ENCODE measurements around the gene TUSC2.
A peak's percentile ranks its signal among the peaks of the same experiment; 100 is the strongest.

Gene TUSC2

DNA sequence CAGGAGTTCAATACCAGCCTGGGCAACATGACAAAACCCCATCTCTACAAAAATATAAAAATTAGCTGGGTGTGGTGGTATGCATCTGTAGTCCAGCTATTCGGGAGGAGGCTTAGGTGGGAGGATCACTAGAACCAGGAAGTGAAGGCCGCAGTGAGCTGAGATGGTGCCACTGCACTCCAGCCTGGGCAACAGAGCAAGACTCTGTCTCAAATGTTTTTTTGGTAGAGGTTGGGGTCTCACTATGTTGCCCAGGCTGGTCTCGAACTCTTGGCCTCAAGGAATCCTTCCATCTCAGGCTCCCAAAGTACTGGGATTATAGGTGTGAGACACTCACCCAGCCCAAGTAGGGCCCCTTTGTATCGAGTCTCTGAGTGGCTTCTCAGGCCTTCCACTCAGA is 33.9 kb downstream of the TUSC2 start:
- Histone ChIP-seq H4K20me1 (ENCODE audit: insufficient read depth) (no peaks in the 10 kb centered on the region), H3K4me1 (ENCODE audit: low read depth, poor library complexity, severe bottlenecking) (peaks cover 14% of the 10 kb centered on the region), H3K4me2 (no peak overlapping the region)

GRCh38 chr3:50293079-50293801 is 34.8 kb downstream of the TUSC2 start:
- peak overlapping the region; percentile 96 for H3K9ac ChIP-seq
- H3K4me1 ChIP-seq (ENCODE audit: low read depth, poor library complexity, severe bottlenecking): peaks cover 10% of the 10 kb centered on the region
- H2AFZ ChIP-seq (ENCODE audit: low read depth): peak overlapping the region; percentile 61; the same call in 1 of the 2 replicates
- H3K27me3 ChIP-seq (ENCODE audit: insufficient read depth, low read depth): no peaks in the 10 kb centered on the region
- peak overlapping the region; percentile 39 for H3K27ac ChIP-seq
- H4K20me1 ChIP-seq (ENCODE audit: insufficient read depth): no peaks in the 10 kb centered on the region
- no peaks in the 10 kb centered on the region for H3K36me3 ChIP-seq (ENCODE audit: insufficient read depth)
- H3K79me2 ChIP-seq (ENCODE audit: insufficient read depth, low read depth): peaks cover 17% of the 10 kb centered on the region
- no peak for TF ChIP-seq CTCF (conservative IDR thresholded peaks at IDR 0.05; ENCODE audit: low read depth, low read length)
- peak overlapping the region; percentile 26 for H3K4me3 ChIP-seq (IDR thresholded peaks at IDR 0.05; ENCODE audit: insufficient read depth, low read depth, low read length)
- H3K4me2 ChIP-seq: peak overlapping the region; percentile 79

More for the DNA sequence above, 33.9 kb downstream of the TUSC2 start:
- no peaks in the 10 kb centered on the region for H3K27me3 ChIP-seq (ENCODE audit: insufficient read depth, low read depth)
- H3K9ac ChIP-seq: no peak overlapping the region
- H2AFZ ChIP-seq (ENCODE audit: low read depth): no peak overlapping the region
- H3K36me3 ChIP-seq (ENCODE audit: insufficient read depth): no peaks in the 10 kb centered on the region
- TF ChIP-seq CTCF (conservative IDR thresholded peaks at IDR 0.05; ENCODE audit: low read depth, low read length): no peak
- H3K4me3 ChIP-seq (IDR thresholded peaks at IDR 0.05; ENCODE audit: insufficient read depth, low read depth, low read length): no peak overlapping the region
- H3K79me2 ChIP-seq (ENCODE audit: insufficient read depth, low read depth): peaks cover 17% of the 10 kb centered on the region
- H3K27ac ChIP-seq: no peak overlapping the region

- Histone ChIP-seq H3K4me3 (IDR thresholded peaks at IDR 0.05; ENCODE audit: insufficient read depth, low read depth, low read length) (peak within 1 kb of the TSS; percentile 26), H2AFZ (ENCODE audit: low read depth) (peak within 1 kb of the TSS; percentile 61; the same call in 1 of the 2 replicates), H3K36me3 (ENCODE audit: insufficient read depth) (no peaks in the 10 kb centered on the region), H3K4me1 (ENCODE audit: low read depth, poor library complexity, severe bottlenecking) (peaks cover 7% of the 10 kb centered on the region), H3K27me3 (ENCODE audit: insufficient read depth, low read depth) (no peaks in the 10 kb centered on the region), H4K20me1 (ENCODE audit: insufficient read depth) (no peaks in the 10 kb centered on the region), H3K9ac (peak within 1 kb of the TSS; percentile 96), H3K4me2 (peak within 1 kb of the TSS; percentile 84), H3K79me2 (ENCODE audit: insufficient read depth, low read depth) (peaks cover 17% of the 10 kb centered on the region), H3K27ac (peak within 1 kb of the TSS; percentile 74)
- no peak for TF ChIP-seq CTCF (conservative IDR thresholded peaks at IDR 0.05; ENCODE audit: low read depth, low read length)
Measured at GRCh38 chr3:50292159-50293078, 35.6 kb downstream of the TUSC2 start, which contains the start of gene IFRD2. Gene IFRD2 (minus strand): TSS chr3:50292429. CDS start chr3:50292274, 155 bp downstream.

GRCh38 chr3:50290161-50290641 is 37.8 kb downstream of the TUSC2 start:
- Histone ChIP-seq H3K9ac (no peak overlapping the region), H3K4me2 (no peak overlapping the region), H3K27me3 (ENCODE audit: insufficient read depth, low read depth) (no peaks in the 10 kb centered on the region), H3K4me3 (IDR thresholded peaks at IDR 0.05; ENCODE audit: insufficient read depth, low read depth, low read length) (no peak overlapping the region), H2AFZ (ENCODE audit: low read depth) (no peak overlapping the region), H3K79me2 (ENCODE audit: insufficient read depth, low read depth) (peaks cover 17% of the 10 kb centered on the region), H3K27ac (no peak overlapping the region), H3K4me1 (ENCODE audit: low read depth, poor library complexity, severe bottlenecking) (peaks cover 7% of the 10 kb centered on the region), H4K20me1 (ENCODE audit: insufficient read depth) (no peaks in the 10 kb centered on the region), H3K36me3 (ENCODE audit: insufficient read depth) (no peaks in the 10 kb centered on the region)
- TF ChIP-seq CTCF (conservative IDR thresholded peaks at IDR 0.05; ENCODE audit: low read depth, low read length): no peak
